Spinal cord (tissue), 10 donors: ENCODE measurements around the gene KCNQ1. TPM values are rescaled to one million over a fixed set of nuclear protein-coding genes. Genes with fewer than 3 reads are reported as not detected.

Experiments used
- DNase-seq, 6 donors: peaks; one replicate each; pipeline versions ENCODE4 v3.0.0 to v3.0.0-alpha.2; 2013 to 2015; ENCODE audit warnings: low spot score in 6 of 6, low read depth in 4 of 6
- H3K27ac ChIP-seq: one replicate; pipeline ENCODE4 v1.5.1; 2013; ENCODE audit warnings: low read depth, low read length, control low read depth
- H3K27me3 ChIP-seq: one replicate; pipeline ENCODE4 v1.6.1; 2013; ENCODE audit warnings: low read length; ENCODE audit not compliant: control insufficient read depth, insufficient read depth
- H3K36me3 ChIP-seq: one replicate; pipeline ENCODE4 v1.6.1; 2013; ENCODE audit warnings: low read length; ENCODE audit not compliant: control insufficient read depth, insufficient read depth
- H3K4me1 ChIP-seq: one replicate; pipeline ENCODE4 v1.6.1; 2013; ENCODE audit warnings: low read length; ENCODE audit not compliant: control insufficient read depth, insufficient read depth
- H3K4me3 ChIP-seq: one replicate; pipeline ENCODE4 v1.5.1; 2013; ENCODE audit warnings: low read depth, low read length, control low read depth
- H3K9me3 ChIP-seq: one replicate; pipeline ENCODE4 v1.6.1; 2013; ENCODE audit warnings: low read length; ENCODE audit not compliant: control insufficient read depth, insufficient read depth
- WGBS: methylation state at CpG from one replicate; pipeline ENCODE4 v1.1.5; 2013; ENCODE audit warnings: missing lambda C conversion rate; ENCODE audit not compliant: insufficient coverage; 5-methylcytosine and 5-hydroxymethylcytosine counted together
- polyA plus RNA-seq, 2 donors: library from polyadenylated mRNA; unstranded; fragments of 120-200 nt; gene quantifications; one replicate each; pipeline ENCODE4 v1.2.1, GENCODE V29; 2013; ENCODE audit not compliant: insufficient read length in 2 of 2
- total RNA-seq, 2 donors: library from RNA; depleted of rRNA in 1 of 2; stranded (reverse); fragments of 120-200 nt in 1 of 2; fragments of >200 nt in 1 of 2; gene quantifications; one replicate each; pipeline versions ENCODE4 v1.2.3 to v1.2.4, GENCODE V29; 2013 to 2014
- donor health status: healthy.

KCNQ1 gene
- total and polyA plus RNA-seq, 4 donors = 0.83 to 3.1 (median 2.1) TPM

GRCh38 chr11:2698386-2699184 lies 253.8 kb downstream of the KCNQ1 start:
- Histone ChIP-seq H3K9me3 (no peaks in the 10 kb centered on the region), H3K4me3 (peak overlapping the region; percentile 71), H3K36me3 (peaks cover 3% of the 10 kb centered on the region), H3K27me3 (no peaks in the 10 kb centered on the region), H3K27ac (no peak overlapping the region), H3K4me1 (peaks cover 31% of the 10 kb centered on the region)
- DNase-seq = no peak
- 43% methylated on average over 20 of the region's 20 CpGs for WGBS

GRCh38 chr11:2699185-2699530 lies 254.3 kb downstream of the KCNQ1 start:
- Histone ChIP-seq H3K27ac (peak overlapping the region; percentile 51), H3K4me1 (peaks cover 31% of the 10 kb centered on the region), H3K9me3 (no peaks in the 10 kb centered on the region), H3K36me3 (peaks cover 2% of the 10 kb centered on the region), H3K27me3 (no peaks in the 10 kb centered on the region), H3K4me3 (peak overlapping the region; percentile 71)
- DNase-seq = peak in 2 of 6 donors; percentile 16 to 30
- 52% methylated on average over 31 of the region's 31 CpGs for WGBS

GRCh38 chr11:2699531-2700414 lies 255.0 kb downstream of the KCNQ1 start, which contains the start of gene KCNQ1OT1:
Gene KCNQ1OT1 (minus strand): TSS chr11:2699994.
- 38% methylated on average over 97 of the region's 98 CpGs for WGBS
- H3K27me3 ChIP-seq = no peaks in the 10 kb centered on the region
- H3K36me3 ChIP-seq = peaks cover 2% of the 10 kb centered on the region
- H3K4me1 ChIP-seq = peaks cover 37% of the 10 kb centered on the region
- no peaks in the 10 kb centered on the region for H3K9me3 ChIP-seq
- peak within 1 kb of the TSS; percentile 76 for H3K27ac ChIP-seq
- DNase-seq = peak; percentile 70 to 98 (median 86)
- H3K4me3 ChIP-seq = peak within 1 kb of the TSS; percentile 71

GRCh38 chr11:2700415-2701211 lies 255.8 kb downstream of the KCNQ1 start:
- peak overlapping the region; percentile 76 for H3K27ac ChIP-seq
- H3K4me3 ChIP-seq = peak overlapping the region; percentile 23
- H3K27me3 ChIP-seq = no peaks in the 10 kb centered on the region
- 37% methylated on average over 42 of the region's 52 CpGs for WGBS
- H3K36me3 ChIP-seq = peaks cover 2% of the 10 kb centered on the region
- H3K9me3 ChIP-seq = no peaks in the 10 kb centered on the region
- DNase-seq = peak in 2 of 6 donors; percentile 54 to 64
- peaks cover 41% of the 10 kb centered on the region for H3K4me1 ChIP-seq

- 77% methylated on average over 6 of the region's 7 CpGs for WGBS
These were observed 256.4 kb downstream of the KCNQ1 start for GRCh38 chr11:2701230-2701629.

GRCh38 chr11:2701898-2702434 lies 257.2 kb downstream of the KCNQ1 start:
- Histone ChIP-seq H3K4me1 (peaks cover 44% of the 10 kb centered on the region), H3K27me3 (no peaks in the 10 kb centered on the region), H3K9me3 (no peaks in the 10 kb centered on the region), H3K36me3 (peaks cover 2% of the 10 kb centered on the region), H3K27ac (no peak overlapping the region), H3K4me3 (no peak overlapping the region)
- no peak for DNase-seq
- 92% methylated on average over 1 of the region's 5 CpGs for WGBS

More at GRCh38 chr11:2701230-2701629, 256.4 kb downstream of the KCNQ1 start:
- Histone ChIP-seq H3K27ac (no peak overlapping the region), H3K36me3 (peaks cover 2% of the 10 kb centered on the region), H3K4me3 (no peak overlapping the region), H3K27me3 (no peaks in the 10 kb centered on the region), H3K4me1 (peaks cover 44% of the 10 kb centered on the region), H3K9me3 (no peaks in the 10 kb centered on the region)
- no peak for DNase-seq

GRCh38 chr11:2702771-2703362 lies 258.1 kb downstream of the KCNQ1 start:
- 47% methylated on average over 11 of the region's 17 CpGs for WGBS

GRCh38 chr11:2703363-2704141 lies 258.7 kb downstream of the KCNQ1 start:
- Histone ChIP-seq H3K27ac (no peak overlapping the region), H3K9me3 (no peaks in the 10 kb centered on the region), H3K27me3 (no peaks in the 10 kb centered on the region), H3K4me3 (no peak overlapping the region), H3K36me3 (peaks cover 2% of the 10 kb centered on the region), H3K4me1 (peaks cover 53% of the 10 kb centered on the region)
- peak in 2 of 6 donors; percentile 43 to 54 for DNase-seq
- WGBS = 56% methylated on average over 16 of the region's 16 CpGs

More at GRCh38 chr11:2702771-2703362, 258.1 kb downstream of the KCNQ1 start:
- Histone ChIP-seq H3K9me3 (no peaks in the 10 kb centered on the region), H3K36me3 (peaks cover 2% of the 10 kb centered on the region), H3K27me3 (no peaks in the 10 kb centered on the region), H3K4me1 (peaks cover 46% of the 10 kb centered on the region), H3K4me3 (no peak overlapping the region), H3K27ac (no peak overlapping the region)
- DNase-seq = peak in 1 of 6 donors; percentile 16
